GM13976 (cell line): ENCODE data around the gene AP3B1.

Experiments used
- DNase-seq: peaks from one replicate; pipeline ENCODE4 v3.0.0; 2012; ENCODE audit warnings: low spot score
- CTCF ChIP-seq: IDR thresholded peaks from 2 replicates; pipeline ENCODE4 v1.5.1; 2012; ENCODE audit warnings: borderline replicate concordance, mild to moderate bottlenecking; ENCODE audit not compliant: insufficient read depth; ENCODE audit errors: extremely low read depth, missing control alignments, control extremely low read depth
- in situ Hi-C: fragments of 300-500 bp; cut with MboI; formaldehyde crosslinking; loops from one replicate; pipeline ENCODE4 v1.12.0; 2022; ENCODE audit warnings: low sequenced_read_pairs, mixed read lengths, inconsistent platforms; ENCODE audit not compliant: unreplicated experiment

The AP3B1 gene

GRCh38 chr5:78320401-78320800 is 25.9 kb upstream of the AP3B1 start:
- in situ Hi-C loops = no loop called here
- TF ChIP-seq CTCF = peak; percentile 39

GRCh38 chr5:78318337-78318736 is 23.8 kb upstream of the AP3B1 start:
- in situ Hi-C loops = no loop called here
- TF ChIP-seq CTCF = no peak
- no peak for DNase-seq

More at GRCh38 chr5:78320401-78320800, 25.9 kb upstream of the AP3B1 start:
- peak; percentile 35 for DNase-seq

DNA sequence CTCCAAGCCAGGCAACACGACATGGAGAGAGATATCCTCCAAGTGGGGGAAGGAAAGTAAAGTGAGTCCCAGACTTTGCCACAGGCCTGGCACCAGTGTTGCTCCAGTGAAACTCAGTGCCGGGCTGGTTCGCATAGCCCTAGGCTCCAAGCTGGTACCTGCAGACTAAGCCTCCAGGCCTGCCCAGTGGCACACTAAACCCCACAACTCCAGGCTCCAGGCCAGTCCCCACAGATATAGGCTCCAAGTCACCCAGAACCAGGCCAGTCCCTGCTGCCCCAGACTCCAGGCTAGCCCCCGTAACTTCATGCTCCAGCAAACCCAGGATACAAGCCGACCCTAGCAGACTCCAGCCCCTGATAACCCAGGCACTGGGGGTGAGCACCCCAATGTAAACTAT is 23.0 kb upstream of the AP3B1 start:
- in situ Hi-C loops = no loop called here
- DNase-seq = no peak
- TF ChIP-seq CTCF = no peak

DNA sequence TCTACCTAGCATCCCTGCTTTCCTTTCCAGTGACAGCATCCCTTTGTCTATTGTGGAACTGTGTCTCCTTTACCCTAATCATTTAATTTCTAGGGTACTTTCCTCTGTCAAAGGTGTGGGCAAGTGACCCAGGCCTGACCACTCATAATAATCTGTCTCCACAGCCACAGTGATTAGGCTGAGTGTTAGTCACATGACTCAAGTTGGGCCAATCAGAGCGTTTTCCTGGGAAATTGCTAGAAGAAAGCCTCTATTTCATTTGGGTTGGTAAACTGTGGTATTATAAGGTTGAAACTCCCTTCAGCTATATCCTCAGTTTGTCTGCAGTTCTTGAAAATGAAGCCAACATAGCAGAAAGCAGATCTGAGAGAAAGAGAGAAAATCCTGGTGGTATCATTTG is 14.2 kb upstream of the AP3B1 start:
- in situ Hi-C loops = no loop called here
- no peak for DNase-seq
- no peak for TF ChIP-seq CTCF

GRCh38 chr5:78300464-78301045 is 6.1 kb upstream of the AP3B1 start:
- in situ Hi-C loops = no loop called here
- TF ChIP-seq CTCF = peak; percentile 21
- DNase-seq = no peak

GRCh38 chr5:78295035-78295961 is 800 bp upstream of the AP3B1 start:
- peak; percentile 35 for DNase-seq
- TF ChIP-seq CTCF = peak; percentile 25
- in situ Hi-C loops = loop anchor here (10.0 kb wide), 1 partner anchor 60 kb away; no protein-coding TSS in a partner anchor
